Calu3 (cell line): ENCODE measurements around the gene TMTC2. TPM values are rescaled to one million over a fixed set of nuclear protein-coding genes. Genes with fewer than 3 reads are reported as not detected.

ENCODE experiments used
- BruUV-seq: library from RNA; stranded (reverse); fragments of 400-500 nt; replicated peaks from 2 replicates; lab custom pipeline; 2021; lab: Mats Ljungman, UMichigan
- CTCF ChIA-PET: fragments of 300-600 bp; sonication (Branson Sonifier 250); formaldehyde crosslinking; loops from one replicate; lab custom pipeline; 2022; ENCODE audit warnings: antibody characterized with exemption; lab: Charles Lee
- DNase-seq: peaks from one replicate; pipeline ENCODE4 v3.0.0; 2022
- H3K27ac Mint-ChIP-seq: one replicate; pipeline ENCODE4 v1.8.0; 2022; ENCODE audit warnings: mixed read lengths; ENCODE audit not compliant: unreplicated experiment
- H3K27me3 Mint-ChIP-seq: one replicate; pipeline ENCODE4 v1.8.0; 2022; ENCODE audit warnings: mixed read lengths; ENCODE audit not compliant: unreplicated experiment
- H3K36me3 Mint-ChIP-seq: one replicate; pipeline ENCODE4 v1.8.0; 2022; ENCODE audit warnings: mild to moderate bottlenecking, moderate library complexity, mixed read lengths; ENCODE audit not compliant: insufficient read depth, unreplicated experiment
- H3K4me1 Mint-ChIP-seq: one replicate; pipeline ENCODE4 v1.8.0; 2022; ENCODE audit warnings: mild to moderate bottlenecking, low read depth, mixed read lengths; ENCODE audit not compliant: unreplicated experiment
- H3K4me3 Mint-ChIP-seq: one replicate; pipeline ENCODE4 v1.8.0; 2022; ENCODE audit warnings: mild to moderate bottlenecking, low read depth, moderate library complexity, mixed read lengths; ENCODE audit not compliant: unreplicated experiment
- H3K9me3 Mint-ChIP-seq: one replicate; pipeline ENCODE4 v1.8.0; 2022; ENCODE audit warnings: low read depth, mixed read lengths; ENCODE audit not compliant: unreplicated experiment
- intact Hi-C: fragments of 100-400 bp; cut with micrococcal nuclease; formaldehyde crosslinking; loops from one replicate; pipeline ENCODE4 v1.10.0; 2022; ENCODE audit not compliant: unreplicated experiment
- total RNA-seq: library from RNA; stranded (reverse); gene quantifications from 2 replicates; pipeline ENCODE4 v1.2.3, GENCODE V29; 2022
- TF ChIP-seq, protein P1 (sequence below): fragments of 200-600 bp; IDR thresholded peaks from one replicate; pipeline ENCODE4 v1.8.0; 2022; ENCODE audit warnings: antibody characterized with exemption; ENCODE audit not compliant: unreplicated experiment

The TMTC2 gene
- total RNA-seq, 1 experiment from 2014 or later = 31.2 TPM

DNA sequence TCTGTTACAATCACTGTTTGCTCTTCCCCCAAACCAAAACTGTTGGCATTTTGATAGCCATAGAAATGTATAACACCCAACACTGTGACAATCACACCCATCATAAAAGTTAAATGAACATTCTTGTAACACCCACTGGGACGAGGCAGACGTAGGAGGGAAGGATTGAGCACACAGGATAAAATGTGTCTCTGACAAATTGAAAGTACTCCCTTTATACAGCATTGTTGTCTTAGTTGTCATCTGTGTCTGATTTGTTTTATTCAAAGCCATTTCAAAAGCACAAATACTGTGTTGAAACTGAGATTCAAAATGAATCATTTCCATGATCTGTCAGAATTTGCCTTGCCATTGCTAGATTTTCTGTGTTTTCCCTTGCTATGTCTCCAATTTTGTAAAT, 436.3 kb downstream of the TMTC2 start:
- TF ChIP-seq, protein P1, sequence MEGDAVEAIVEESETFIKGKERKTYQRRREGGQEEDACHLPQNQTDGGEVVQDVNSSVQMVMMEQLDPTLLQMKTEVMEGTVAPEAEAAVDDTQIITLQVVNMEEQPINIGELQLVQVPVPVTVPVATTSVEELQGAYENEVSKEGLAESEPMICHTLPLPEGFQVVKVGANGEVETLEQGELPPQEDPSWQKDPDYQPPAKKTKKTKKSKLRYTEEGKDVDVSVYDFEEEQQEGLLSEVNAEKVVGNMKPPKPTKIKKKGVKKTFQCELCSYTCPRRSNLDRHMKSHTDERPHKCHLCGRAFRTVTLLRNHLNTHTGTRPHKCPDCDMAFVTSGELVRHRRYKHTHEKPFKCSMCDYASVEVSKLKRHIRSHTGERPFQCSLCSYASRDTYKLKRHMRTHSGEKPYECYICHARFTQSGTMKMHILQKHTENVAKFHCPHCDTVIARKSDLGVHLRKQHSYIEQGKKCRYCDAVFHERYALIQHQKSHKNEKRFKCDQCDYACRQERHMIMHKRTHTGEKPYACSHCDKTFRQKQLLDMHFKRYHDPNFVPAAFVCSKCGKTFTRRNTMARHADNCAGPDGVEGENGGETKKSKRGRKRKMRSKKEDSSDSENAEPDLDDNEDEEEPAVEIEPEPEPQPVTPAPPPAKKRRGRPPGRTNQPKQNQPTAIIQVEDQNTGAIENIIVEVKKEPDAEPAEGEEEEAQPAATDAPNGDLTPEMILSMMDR = no peak
- H3K36me3 Mint-ChIP-seq = no peaks in the 10 kb centered on the region
- no peak for DNase-seq
- BruUV-seq = no TSS peak
- intact Hi-C loops = no loop called here
- H3K4me1 Mint-ChIP-seq = no peaks in the 10 kb centered on the region
- H3K27me3 Mint-ChIP-seq = no peaks in the 10 kb centered on the region
- no peak overlapping the region for H3K27ac Mint-ChIP-seq
- CTCF ChIA-PET = no interaction called here
- no peak overlapping the region for H3K4me3 Mint-ChIP-seq
- H3K9me3 Mint-ChIP-seq = peaks cover 9% of the 10 kb centered on the region

- no peaks in the 10 kb centered on the region for H3K27me3 Mint-ChIP-seq
- no peaks in the 10 kb centered on the region for H3K4me1 Mint-ChIP-seq
- no peak for DNase-seq
- H3K36me3 Mint-ChIP-seq = no peaks in the 10 kb centered on the region
- intact Hi-C loops = no loop called here
- CTCF ChIA-PET = no interaction called here
- H3K27ac Mint-ChIP-seq = no peak overlapping the region
- H3K4me3 Mint-ChIP-seq = no peak overlapping the region
- TF ChIP-seq, protein P1 = no peak
- no peaks in the 10 kb centered on the region for H3K9me3 Mint-ChIP-seq
- BruUV-seq = no TSS peak
Observed at GRCh38 chr12:83128540-83128939, 441.8 kb downstream of the TMTC2 start.

DNA sequence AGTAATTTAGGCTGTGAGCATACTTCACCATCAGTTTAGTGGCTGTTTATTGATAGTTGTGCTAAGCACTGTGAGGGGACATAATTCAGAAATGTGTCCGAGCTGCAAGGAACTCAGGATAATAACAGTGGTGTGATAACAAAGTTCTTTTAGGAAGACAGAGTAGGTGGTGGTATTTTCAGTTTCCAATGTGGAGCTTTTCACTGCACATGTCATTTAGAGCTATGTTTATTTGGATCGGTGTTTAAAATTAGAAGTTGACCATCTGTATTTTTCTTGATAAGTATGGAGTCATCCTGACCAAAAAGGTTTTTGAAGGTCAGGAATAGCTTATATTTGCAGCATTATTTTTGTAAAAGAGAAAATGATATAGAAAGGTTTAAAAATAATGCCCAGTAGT, 443.5 kb downstream of the TMTC2 start:
- no peaks in the 10 kb centered on the region for H3K4me1 Mint-ChIP-seq
- no peaks in the 10 kb centered on the region for H3K9me3 Mint-ChIP-seq
- no TSS peak for BruUV-seq
- CTCF ChIA-PET = no interaction called here
- H3K36me3 Mint-ChIP-seq = no peaks in the 10 kb centered on the region
- TF ChIP-seq, protein P1 = no peak
- H3K27ac Mint-ChIP-seq = no peak overlapping the region
- H3K4me3 Mint-ChIP-seq = no peak overlapping the region
- H3K27me3 Mint-ChIP-seq = no peaks in the 10 kb centered on the region
- intact Hi-C loops = no loop called here
- no peak for DNase-seq

DNA sequence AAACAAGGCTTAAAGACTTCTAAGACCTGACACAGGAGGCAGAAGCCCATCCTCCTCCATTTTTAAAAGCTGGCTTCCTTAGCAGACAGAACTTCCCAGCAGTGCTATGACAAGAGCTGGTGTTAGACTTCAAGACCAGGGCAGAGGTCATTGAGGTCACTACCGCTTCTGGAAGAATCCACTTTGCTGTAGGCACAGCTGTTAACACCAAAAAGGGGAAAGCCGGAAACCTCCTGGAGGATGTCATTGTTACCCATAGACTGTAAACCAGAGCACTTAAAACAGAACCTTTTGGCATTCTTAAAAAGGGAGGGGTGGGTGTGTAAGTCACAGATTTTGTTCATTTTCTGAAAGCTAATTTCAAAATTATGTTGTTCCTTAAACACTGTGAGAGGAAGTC, 445.7 kb downstream of the TMTC2 start:
- intact Hi-C loops = no loop called here
- TF ChIP-seq, protein P1 = no peak
- no peak overlapping the region for H3K4me3 Mint-ChIP-seq
- H3K4me1 Mint-ChIP-seq = no peaks in the 10 kb centered on the region
- BruUV-seq = no TSS peak
- CTCF ChIA-PET = no interaction called here
- no peak overlapping the region for H3K27ac Mint-ChIP-seq
- no peaks in the 10 kb centered on the region for H3K27me3 Mint-ChIP-seq
- DNase-seq = no peak
- H3K36me3 Mint-ChIP-seq = no peaks in the 10 kb centered on the region
- no peaks in the 10 kb centered on the region for H3K9me3 Mint-ChIP-seq

- TF ChIP-seq, protein P1 = no peak
- intact Hi-C loops = no loop called here
- H3K4me3 Mint-ChIP-seq = no peak overlapping the region
Observed at GRCh38 chr12:83136411-83136810, 449.7 kb downstream of the TMTC2 start.

More at GRCh38 chr12:83136411-83136810, 449.7 kb downstream of the TMTC2 start:
- H3K9me3 Mint-ChIP-seq = peaks cover 6% of the 10 kb centered on the region
- CTCF ChIA-PET = no interaction called here
- H3K4me1 Mint-ChIP-seq = no peaks in the 10 kb centered on the region
- no peak overlapping the region for H3K27ac Mint-ChIP-seq
- BruUV-seq = no TSS peak
- no peak for DNase-seq
- H3K27me3 Mint-ChIP-seq = no peaks in the 10 kb centered on the region
- no peaks in the 10 kb centered on the region for H3K36me3 Mint-ChIP-seq
